NCI-H1092 (cell line): ENCODE results near the gene TNFRSF25.

Source experiments
- DNase-seq: peaks from one replicate; lab custom pipeline; 2025; lab: John Stamatoyannopoulos, UW

TNFRSF25 gene

GRCh38 chr1:6487804-6488484, 22.0 kb upstream of the TNFRSF25 start:
- no peak for DNase-seq

- peak; percentile 98 for DNase-seq
These were observed 20.5 kb upstream of the TNFRSF25 start for GRCh38 chr1:6486433-6487011.

GRCh38 chr1:6485168-6486101, 19.5 kb upstream of the TNFRSF25 start:
- DNase-seq = no peak

GRCh38 chr1:6484826-6485167, 18.8 kb upstream of the TNFRSF25 start:
- no peak for DNase-seq

GRCh38 chr1:6483761-6484117, 17.8 kb upstream of the TNFRSF25 start:
- DNase-seq = no peak

- no peak for DNase-seq
These were observed 17.2 kb upstream of the TNFRSF25 start for GRCh38 chr1:6483017-6483760.

GRCh38 chr1:6481820-6482219, 15.8 kb upstream of the TNFRSF25 start:
- DNase-seq = no peak

GRCh38 chr1:6477039-6477820, 11.3 kb upstream of the TNFRSF25 start:
- no peak for DNase-seq

GRCh38 chr1:6476483-6476882, 10.5 kb upstream of the TNFRSF25 start:
- DNase-seq = no peak

- peak; percentile 79 for DNase-seq
These were observed 9.6 kb upstream of the TNFRSF25 start for GRCh38 chr1:6475381-6476133.

GRCh38 chr1:6474815-6475282, 8.9 kb upstream of the TNFRSF25 start:
- no peak for DNase-seq

GRCh38 chr1:6473974-6474814, 8.2 kb upstream of the TNFRSF25 start:
- DNase-seq = peak; percentile 96

GRCh38 chr1:6473156-6473555, 7.2 kb upstream of the TNFRSF25 start:
- DNase-seq = no peak

GRCh38 chr1:6472391-6472790, 6.4 kb upstream of the TNFRSF25 start:
- no peak for DNase-seq

GRCh38 chr1:6471970-6472368, 6.0 kb upstream of the TNFRSF25 start:
- no peak for DNase-seq

- no peak for DNase-seq
These were observed 5.4 kb upstream of the TNFRSF25 start for GRCh38 chr1:6471086-6471969.

- DNase-seq = no peak
These were observed 4.4 kb upstream of the TNFRSF25 start for GRCh38 chr1:6470132-6471085.
